ENCODE measurements around the gene PTPRF. TPM values are rescaled to one million over a fixed set of nuclear protein-coding genes. Genes with fewer than 3 reads are reported as not detected.
"Not testable (repeated sequence)": the region's sequence is repeated elsewhere in the genome, so short reads cannot be mapped to it uniquely, and the experiment has no call there.

PTPRF gene
- under 1 TPM; 0.37 to 0.42 TPM for total RNA-seq

DNA sequence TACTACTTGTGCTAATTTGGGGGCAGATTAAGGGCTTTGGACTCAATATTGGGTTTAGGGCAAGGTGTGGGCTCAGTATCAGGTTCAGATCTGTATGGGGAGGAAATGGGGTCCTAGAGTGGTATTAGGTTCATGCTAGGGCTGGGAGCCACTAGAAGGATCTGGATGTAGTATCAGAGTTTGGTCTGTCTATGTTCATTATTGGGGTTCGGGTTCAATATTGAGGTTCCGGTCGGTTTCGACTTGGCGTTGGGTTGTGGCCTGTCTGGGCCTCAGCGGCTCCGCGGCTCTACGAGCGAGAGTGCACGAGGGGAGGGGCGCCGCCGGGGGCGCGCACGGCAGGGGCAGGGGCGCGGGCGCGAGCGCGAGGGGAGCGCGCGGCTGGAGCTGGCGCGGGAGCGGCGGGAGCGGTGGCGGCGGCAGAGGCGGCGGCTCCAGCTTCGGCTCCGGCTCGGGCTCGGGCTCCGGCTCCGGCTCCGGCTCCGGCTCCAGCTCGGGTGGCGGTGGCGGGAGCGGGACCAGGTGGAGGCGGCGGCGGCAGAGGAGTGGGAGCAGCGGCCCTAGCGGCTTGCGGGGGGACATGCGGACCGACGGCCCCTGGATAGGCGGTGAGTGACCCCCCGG lies at the start of gene PTPRF:
TSS of gene PTPRF (plus strand) at position 401 of the 624 bp plus-strand sequence. CDS start 14,193 bp downstream, outside the sequence.
- H3K36me3 Mint-ChIP-seq (ENCODE audit: low read depth), result no peaks in the 10 kb centered on the region
- peaks cover 46% of the 10 kb centered on the region for H3K27me3 Mint-ChIP-seq
- peaks cover 24% of the 10 kb centered on the region for H3K4me1 Mint-ChIP-seq
- H3K9me3 Mint-ChIP-seq, result no peaks in the 10 kb centered on the region
- ChIA-PET POLR2A (no interaction called here), CTCF (interaction anchor here (0.9 to 2.1 kb wide), 4 partner anchors 10 to 404 kb away, joined by 3 to 10 read pairs (median 4); no protein-coding TSS in a partner anchor)
- H3K4me3 Mint-ChIP-seq, result peak within 1 kb of the TSS; percentile 72
- peak; percentile 20 for DNase-seq
- H3K27ac Mint-ChIP-seq, result no peak within 1 kb of the TSS

GRCh38 chr1:43481491-43481890 lies 49.2 kb upstream of the PTPRF start:
- Mint-ChIP-seq H3K36me3 (ENCODE audit: low read depth) (no peaks in the 10 kb centered on the region), H3K27me3 (peaks cover 20% of the 10 kb centered on the region), H3K4me1 (peaks cover 6% of the 10 kb centered on the region), H3K27ac (no peak overlapping the region), H3K4me3 (no peak overlapping the region), H3K9me3 (no peaks in the 10 kb centered on the region)
- no peak for DNase-seq
- ChIA-PET CTCF (interaction anchor here (0.6 kb wide), 1 partner anchor 1074 kb away, joined by 3 read pairs; no protein-coding TSS in a partner anchor), POLR2A (no interaction called here)

GRCh38 chr1:43482215-43482614 lies 48.5 kb upstream of the PTPRF start:
- no peak overlapping the region for H3K4me3 Mint-ChIP-seq
- CTCF ChIA-PET, result interaction anchor here (0.7 kb wide), 1 partner anchor 901 kb away, joined by 3 read pairs; no protein-coding TSS in a partner anchor
- H3K36me3 Mint-ChIP-seq (ENCODE audit: low read depth), result no peaks in the 10 kb centered on the region
- POLR2A ChIA-PET, result no interaction called here
- H3K9me3 Mint-ChIP-seq, result peaks cover 3% of the 10 kb centered on the region
- H3K4me1 Mint-ChIP-seq, result peaks cover 6% of the 10 kb centered on the region
- H3K27ac Mint-ChIP-seq, result peak overlapping the region; percentile 71
- H3K27me3 Mint-ChIP-seq, result peaks cover 18% of the 10 kb centered on the region
- DNase-seq, result no peak

DNA sequence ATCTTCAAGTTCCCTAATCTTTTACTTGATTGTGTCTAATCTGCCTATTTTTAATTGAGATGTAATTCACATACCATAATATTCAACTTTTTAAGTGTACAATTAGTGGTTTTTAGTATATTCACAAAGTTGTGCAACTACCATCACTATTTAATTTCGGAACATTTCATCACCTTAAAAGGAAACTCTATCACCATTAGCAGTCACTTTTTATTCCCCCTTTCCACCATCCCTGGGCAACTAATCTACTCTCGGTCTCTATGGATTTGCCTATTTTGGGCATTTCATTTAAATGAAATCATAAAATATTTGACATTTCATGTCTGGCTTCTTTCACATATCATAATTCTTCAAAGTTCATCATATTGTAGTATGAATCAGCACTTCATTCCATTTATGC lies 46.3 kb upstream of the PTPRF start:
- ChIA-PET CTCF (no interaction called here), POLR2A (no interaction called here)
- Mint-ChIP-seq H3K36me3 (ENCODE audit: low read depth) (no peaks in the 10 kb centered on the region), H3K27ac (no peak overlapping the region), H3K27me3 (peaks cover 7% of the 10 kb centered on the region), H3K9me3 (peaks cover 15% of the 10 kb centered on the region), H3K4me3 (no peak overlapping the region), H3K4me1 (peaks cover 6% of the 10 kb centered on the region)
- no peak for DNase-seq

DNA sequence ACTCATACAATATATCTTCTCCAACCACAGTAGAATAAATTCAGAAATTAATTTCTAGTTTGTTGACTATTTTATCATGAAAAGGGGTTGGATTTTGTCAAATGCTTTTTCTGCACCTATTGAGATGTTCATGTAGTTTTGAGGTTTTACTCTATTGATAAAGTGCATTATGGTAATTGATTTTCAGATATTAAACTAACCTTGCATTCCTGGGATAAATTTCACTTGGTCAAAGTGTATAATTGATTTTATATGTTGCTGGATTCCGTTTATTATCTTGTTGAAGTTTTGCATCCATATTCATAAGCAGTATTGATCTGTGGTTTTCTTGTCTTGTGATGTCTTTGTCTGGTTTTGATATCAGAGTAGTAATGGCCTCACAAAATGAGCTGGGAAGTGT lies 42.5 kb upstream of the PTPRF start:
- H3K4me3 Mint-ChIP-seq, result no peak overlapping the region
- DNase-seq, result no peak
- H3K36me3 Mint-ChIP-seq (ENCODE audit: low read depth), result peaks cover 2% of the 10 kb centered on the region
- H3K27ac Mint-ChIP-seq, result no peak overlapping the region
- ChIA-PET POLR2A (no interaction called here), CTCF (no interaction called here)
- no peaks in the 10 kb centered on the region for H3K4me1 Mint-ChIP-seq
- H3K9me3 Mint-ChIP-seq, result peaks cover 21% of the 10 kb centered on the region
- H3K27me3 Mint-ChIP-seq, result peaks cover 12% of the 10 kb centered on the region

DNA sequence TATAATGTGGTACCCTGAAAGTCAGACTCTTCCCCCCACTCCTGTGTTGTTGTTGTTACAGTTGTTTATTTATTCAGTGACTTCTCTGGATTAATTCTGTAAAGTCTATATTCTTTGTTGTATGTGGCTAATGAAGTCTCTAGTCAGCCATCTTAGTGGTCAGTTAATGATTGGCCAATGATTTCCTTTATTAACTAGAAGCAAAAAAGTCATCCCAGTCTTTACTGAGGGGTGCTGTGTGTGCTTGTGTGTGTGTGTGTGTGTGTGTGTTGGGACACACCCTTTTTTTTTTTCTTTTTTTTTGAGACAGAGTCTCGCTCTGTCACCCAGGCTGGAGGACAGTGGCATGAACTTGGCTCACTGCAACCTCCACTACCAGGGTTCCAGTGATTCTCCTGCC lies 39.6 kb upstream of the PTPRF start:
- ChIA-PET POLR2A (no interaction called here), CTCF (no interaction called here)
- H3K4me3 Mint-ChIP-seq, result no peak overlapping the region
- H3K36me3 Mint-ChIP-seq (ENCODE audit: low read depth), result peaks cover 2% of the 10 kb centered on the region
- H3K27me3 Mint-ChIP-seq, result peaks cover 18% of the 10 kb centered on the region
- H3K9me3 Mint-ChIP-seq, result peaks cover 21% of the 10 kb centered on the region
- H3K27ac Mint-ChIP-seq, result no peak overlapping the region
- DNase-seq, result no peak
- no peaks in the 10 kb centered on the region for H3K4me1 Mint-ChIP-seq

DNA sequence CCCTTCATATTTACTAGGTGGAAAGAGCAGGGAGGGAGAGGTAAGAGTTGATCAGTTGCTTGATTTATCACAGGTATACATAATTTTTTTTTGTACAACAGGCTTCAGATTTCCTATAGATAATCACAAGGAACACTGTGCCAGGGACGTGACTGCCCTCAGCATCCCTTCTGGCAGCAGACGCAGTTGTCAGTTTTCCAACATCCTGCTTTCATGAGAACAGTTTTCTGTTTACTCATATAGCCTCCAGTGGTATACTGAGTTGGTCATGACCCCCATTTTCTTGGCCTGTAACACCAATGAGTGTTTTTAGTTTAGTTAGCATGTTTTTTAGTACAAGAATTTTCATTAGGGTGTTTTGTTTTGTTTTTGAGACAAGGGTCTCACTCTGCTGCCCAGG lies 37.9 kb upstream of the PTPRF start:
- no peak for DNase-seq
- Mint-ChIP-seq H3K27ac (no peak overlapping the region), H3K4me1 (no peaks in the 10 kb centered on the region), H3K4me3 (no peak overlapping the region), H3K27me3 (peaks cover 19% of the 10 kb centered on the region), H3K36me3 (ENCODE audit: low read depth) (peaks cover 2% of the 10 kb centered on the region), H3K9me3 (peaks cover 15% of the 10 kb centered on the region)
- CTCF ChIA-PET, result no interaction called here
- POLR2A ChIA-PET, result no interaction called here

GRCh38 chr1:43493661-43494450 lies 36.8 kb upstream of the PTPRF start:
- Mint-ChIP-seq H3K4me1 (no peaks in the 10 kb centered on the region), H3K36me3 (ENCODE audit: low read depth) (peaks cover 2% of the 10 kb centered on the region), H3K27me3 (peaks cover 18% of the 10 kb centered on the region), H3K27ac (no peak overlapping the region), H3K4me3 (no peak overlapping the region), H3K9me3 (peaks cover 8% of the 10 kb centered on the region)
- no peak for DNase-seq
- CTCF ChIA-PET, result no interaction called here
- POLR2A ChIA-PET, result no interaction called here

GRCh38 chr1:43495204-43495603 lies 35.5 kb upstream of the PTPRF start:
- Mint-ChIP-seq H3K9me3 (peaks cover 3% of the 10 kb centered on the region), H3K27ac (no peak overlapping the region), H3K4me3 (no peak overlapping the region), H3K36me3 (ENCODE audit: low read depth) (no peaks in the 10 kb centered on the region), H3K27me3 (peaks cover 15% of the 10 kb centered on the region), H3K4me1 (no peaks in the 10 kb centered on the region)
- POLR2A ChIA-PET, result no interaction called here
- DNase-seq, result no peak
- CTCF ChIA-PET, result no interaction called here

DNA sequence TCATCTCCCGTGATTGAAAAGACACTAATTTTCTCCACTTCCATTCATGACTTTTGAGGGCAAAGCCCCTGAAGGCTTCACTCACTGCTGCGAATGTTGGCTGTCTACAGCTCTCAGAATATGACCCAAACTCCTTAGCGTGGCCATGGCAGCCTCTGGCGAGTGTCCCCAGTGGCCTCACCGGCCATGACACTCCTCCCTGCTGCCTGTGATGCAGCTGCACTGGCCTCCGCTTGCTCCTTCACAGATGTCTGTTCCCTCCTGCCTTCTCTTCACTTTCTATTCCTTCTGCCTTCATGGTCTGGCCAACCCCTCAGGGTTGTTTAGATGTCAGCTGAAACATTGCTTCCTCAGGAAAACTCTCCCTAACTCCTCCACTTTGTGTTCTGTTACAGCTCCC lies 30.8 kb upstream of the PTPRF start:
- POLR2A ChIA-PET, result no interaction called here
- Mint-ChIP-seq H3K9me3 (no peaks in the 10 kb centered on the region), H3K36me3 (ENCODE audit: low read depth) (no peaks in the 10 kb centered on the region), H3K27ac (no peak overlapping the region), H3K4me3 (no peak overlapping the region), H3K4me1 (no peaks in the 10 kb centered on the region), H3K27me3 (peaks cover 7% of the 10 kb centered on the region)
- DNase-seq, result no peak
- CTCF ChIA-PET, result interaction anchor here (1.1 kb wide), 1 partner anchor 67 kb away, joined by 3 read pairs; no protein-coding TSS in a partner anchor

GRCh38 chr1:43501806-43502205 lies 28.9 kb upstream of the PTPRF start:
- H3K36me3 Mint-ChIP-seq (ENCODE audit: low read depth); H3K4me3 Mint-ChIP-seq; H3K4me1 Mint-ChIP-seq; H3K27me3 Mint-ChIP-seq; POLR2A ChIA-PET; H3K9me3 Mint-ChIP-seq; CTCF ChIA-PET; DNase-seq; H3K27ac Mint-ChIP-seq: not testable (repeated sequence)

GRCh38 chr1:43503534-43503933 lies 27.1 kb upstream of the PTPRF start:
- POLR2A ChIA-PET, result no interaction called here
- H3K4me1 Mint-ChIP-seq, result no peaks in the 10 kb centered on the region
- H3K27me3 Mint-ChIP-seq, result peaks cover 1% of the 10 kb centered on the region
- DNase-seq, result no peak
- no peaks in the 10 kb centered on the region for H3K36me3 Mint-ChIP-seq (ENCODE audit: low read depth)
- H3K4me3 Mint-ChIP-seq, result no peak overlapping the region
- no peaks in the 10 kb centered on the region for H3K9me3 Mint-ChIP-seq
- H3K27ac Mint-ChIP-seq, result no peak overlapping the region
- CTCF ChIA-PET, result no interaction called here

DNA sequence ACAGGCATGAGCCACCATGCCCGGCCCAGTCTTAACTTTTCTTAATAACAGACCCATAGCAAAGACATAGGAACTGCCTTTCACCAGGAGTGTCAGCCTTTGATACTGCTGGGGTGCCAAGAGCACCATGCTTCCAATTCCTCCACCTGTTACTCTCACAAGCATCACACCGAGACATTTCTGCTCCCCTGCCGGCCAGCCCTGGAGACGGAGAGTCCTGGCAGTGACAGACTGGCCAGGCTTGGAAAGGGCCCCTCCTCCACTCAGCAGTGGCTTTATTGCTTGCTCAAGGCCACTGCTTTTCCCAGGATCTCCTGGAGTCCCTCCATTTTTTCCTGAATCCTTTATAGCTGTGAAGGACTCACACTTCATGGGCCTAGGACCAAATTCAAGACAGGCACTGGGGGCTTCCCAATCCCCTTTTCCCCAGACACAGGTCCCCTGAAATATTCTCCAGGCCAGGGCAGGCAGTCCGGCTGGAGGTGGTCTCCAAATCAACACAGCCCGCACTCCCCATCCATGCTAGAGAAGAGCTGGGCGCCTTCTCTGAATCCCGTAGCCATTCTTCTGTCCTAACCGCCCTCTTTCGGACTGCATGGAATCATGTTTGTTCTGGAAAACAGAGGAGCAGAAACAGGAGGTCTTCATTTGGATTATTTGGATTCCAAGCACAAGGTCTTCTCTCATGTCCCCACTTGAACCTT lies 25.5 kb upstream of the PTPRF start:
- no peak for DNase-seq
- H3K4me3 Mint-ChIP-seq, result no peak overlapping the region
- H3K36me3 Mint-ChIP-seq (ENCODE audit: low read depth), result no peaks in the 10 kb centered on the region
- no peak overlapping the region for H3K27ac Mint-ChIP-seq
- no peaks in the 10 kb centered on the region for H3K9me3 Mint-ChIP-seq
- peaks cover 8% of the 10 kb centered on the region for H3K4me1 Mint-ChIP-seq
- ChIA-PET POLR2A (no interaction called here), CTCF (no interaction called here)
- H3K27me3 Mint-ChIP-seq, result peaks cover 1% of the 10 kb centered on the region
